NCI-H226 (cell line): Measurements from ENCODE around the gene ENTR1.

Experiments
- DNase-seq: peaks from one replicate; pipeline ENCODE4 v3.0.0-alpha.2; 2015

Gene ENTR1

GRCh38 chr9:136373300-136374182, 36.9 kb downstream of the ENTR1 start, which contains the start of gene CARD9:
TSS of gene CARD9 (minus strand) at chr9:136373669. CDS start at chr9:136372078, 1,591 bp downstream.
- no peak for DNase-seq

GRCh38 chr9:136372561-136373299, 37.7 kb downstream of the ENTR1 start:
- DNase-seq = peak; percentile 52

- DNase-seq = no peak
Measured at GRCh38 chr9:136372006-136372405, 38.4 kb downstream of the ENTR1 start.

GRCh38 chr9:136371533-136371880, 38.9 kb downstream of the ENTR1 start:
- DNase-seq = no peak

- DNase-seq = no peak
Measured at GRCh38 chr9:136370687-136371532, 39.5 kb downstream of the ENTR1 start.

GRCh38 chr9:136370037-136370436, 40.4 kb downstream of the ENTR1 start:
- no peak for DNase-seq

- DNase-seq = no peak
Measured at GRCh38 chr9:136368190-136368589, 42.2 kb downstream of the ENTR1 start.

GRCh38 chr9:136367296-136368145, 42.9 kb downstream of the ENTR1 start:
- DNase-seq = no peak

- no peak for DNase-seq
Measured at GRCh38 chr9:136366826-136367225, 43.6 kb downstream of the ENTR1 start.

GRCh38 chr9:136365775-136366222, 44.6 kb downstream of the ENTR1 start:
- DNase-seq = no peak

- DNase-seq = no peak
Measured at GRCh38 chr9:136364942-136365774, 45.3 kb downstream of the ENTR1 start.

- DNase-seq = no peak
Measured at GRCh38 chr9:136363949-136364748, 46.3 kb downstream of the ENTR1 start.

GRCh38 chr9:136363106-136363948, 47.1 kb downstream of the ENTR1 start, which contains the start of gene DNLZ:
TSS of gene DNLZ (minus strand) at chr9:136363744. CDS start at chr9:136363714, 30 bp downstream.
- DNase-seq = peak; percentile 78

GRCh38 chr9:136362450-136362784, 48.0 kb downstream of the ENTR1 start:
- DNase-seq = no peak

GRCh38 chr9:136361754-136362449, 48.5 kb downstream of the ENTR1 start:
- no peak for DNase-seq

- DNase-seq = no peak
Measured at GRCh38 chr9:136361047-136361753, 49.2 kb downstream of the ENTR1 start.

- DNase-seq = no peak
Measured at GRCh38 chr9:136359774-136360718, 50.4 kb downstream of the ENTR1 start.
